Pulmonary artery endothelial cell (primary cell): ENCODE results near the gene ANO4. TPM values are rescaled to one million over a fixed set of nuclear protein-coding genes. Genes with fewer than 3 reads are reported as not detected.
"Not testable (repeated sequence)": the region's sequence is repeated elsewhere in the genome, so short reads cannot be mapped to it uniquely, and the experiment has no call there.

Experiments used
- DNase-seq: peaks from one replicate; pipeline ENCODE4 v3.0.0-alpha.2; 2011; ENCODE audit warnings: low read depth, low spot score
- total RNA-seq: library from RNA; depleted of rRNA; stranded (reverse); fragments of >200 nt; gene quantifications from 2 replicates; pipeline ENCODE4 v1.2.3, GENCODE V29; 2014

Gene ANO4
- total RNA-seq, 1 donor from 2014 or later, result 0.13 TPM

- no peak for DNase-seq
These were observed 193.3 kb downstream of the ANO4 start for GRCh38 chr12:100987552-100988521.

GRCh38 chr12:100989509-100989908 is 194.9 kb downstream of the ANO4 start:
- not testable (repeated sequence) for DNase-seq

GRCh38 chr12:100991102-100991501 is 196.5 kb downstream of the ANO4 start:
- no peak for DNase-seq

- no peak for DNase-seq
These were observed 197.6 kb downstream of the ANO4 start for GRCh38 chr12:100992194-100992593.

GRCh38 chr12:100993916-100994450 is 199.4 kb downstream of the ANO4 start:
- DNase-seq, result no peak

- no peak for DNase-seq
These were observed 200.6 kb downstream of the ANO4 start for GRCh38 chr12:100995201-100995600.

- DNase-seq, result no peak
These were observed 201.2 kb downstream of the ANO4 start for GRCh38 chr12:100995771-100996170.

GRCh38 chr12:101001669-101002068 is 207.1 kb downstream of the ANO4 start:
- DNase-seq, result no peak

GRCh38 chr12:101002696-101003419 is 208.3 kb downstream of the ANO4 start:
- DNase-seq, result no peak

GRCh38 chr12:101004898-101005297 is 210.3 kb downstream of the ANO4 start:
- DNase-seq, result no peak

GRCh38 chr12:101009274-101009673 is 214.7 kb downstream of the ANO4 start:
- no peak for DNase-seq

GRCh38 chr12:101010896-101011295 is 216.3 kb downstream of the ANO4 start:
- no peak for DNase-seq

- DNase-seq, result no peak
These were observed 219.4 kb downstream of the ANO4 start for GRCh38 chr12:101013993-101014392.

GRCh38 chr12:101015044-101015443 is 220.5 kb downstream of the ANO4 start:
- DNase-seq, result no peak

- peak; percentile 65 for DNase-seq
These were observed 224.0 kb downstream of the ANO4 start for GRCh38 chr12:101018540-101018939.

- no peak for DNase-seq
These were observed 224.6 kb downstream of the ANO4 start for GRCh38 chr12:101019201-101019600.

- DNase-seq, result no peak
These were observed 225.1 kb downstream of the ANO4 start for GRCh38 chr12:101019667-101020066.

GRCh38 chr12:101021442-101021841 is 226.9 kb downstream of the ANO4 start:
- no peak for DNase-seq

GRCh38 chr12:101021911-101022388 is 227.4 kb downstream of the ANO4 start:
- DNase-seq, result peak; percentile 24

GRCh38 chr12:101027200-101027599 is 232.6 kb downstream of the ANO4 start:
- no peak for DNase-seq

GRCh38 chr12:101027816-101028215 is 233.2 kb downstream of the ANO4 start:
- no peak for DNase-seq

- no peak for DNase-seq
These were observed 243.8 kb downstream of the ANO4 start for GRCh38 chr12:101038289-101038871.
